HS-27A (cell line): ENCODE data around the gene ZHX3.
"Not testable (repeated sequence)": the region's sequence is repeated elsewhere in the genome, so short reads cannot be mapped to it uniquely, and the experiment has no call there.

ENCODE experiments used
- DNase-seq: peaks from one replicate; pipeline ENCODE4 v3.0.0-alpha.2; 2012; ENCODE audit warnings: low read depth, missing footprints

Gene ZHX3

DNA sequence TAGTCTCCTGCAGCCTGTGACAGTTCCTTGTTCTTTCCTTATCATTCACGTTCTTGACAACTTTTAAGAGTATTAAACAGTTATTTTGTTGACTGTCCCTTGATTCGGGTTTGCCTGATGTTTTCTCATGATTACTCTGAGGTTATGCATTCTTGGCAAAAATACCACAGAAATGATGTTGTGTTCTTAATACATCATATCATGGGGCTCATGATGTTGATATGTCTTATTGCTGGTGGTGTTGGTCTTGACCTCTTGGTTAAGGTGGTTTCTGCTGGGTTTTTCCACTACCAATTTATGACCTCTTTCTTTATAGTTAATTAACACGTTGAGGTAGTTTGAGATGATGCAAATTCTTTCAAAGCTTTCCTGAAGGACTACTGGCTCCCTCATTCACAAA, 59.1 kb downstream of the ZHX3 start:
- DNase-seq = no peak

DNA sequence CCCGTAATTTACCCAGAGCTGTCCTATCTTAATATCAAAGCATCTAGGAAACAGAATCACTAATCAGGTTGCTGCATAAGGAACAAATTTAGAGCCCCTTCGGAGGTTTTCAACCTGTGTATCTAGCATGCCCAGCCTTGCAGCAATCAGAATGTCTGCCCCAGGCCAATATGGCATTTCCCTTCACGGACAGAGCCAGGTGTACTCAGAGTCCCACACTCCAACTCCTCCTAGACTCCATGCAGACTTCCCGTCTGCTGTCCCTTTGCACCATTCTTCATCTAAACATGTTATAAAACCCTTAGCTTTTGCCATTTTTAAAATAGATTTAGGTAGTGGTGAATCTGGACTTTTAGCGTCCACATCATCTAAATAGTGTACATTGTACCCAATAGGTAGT, 61.0 kb downstream of the ZHX3 start:
- DNase-seq = no peak

DNA sequence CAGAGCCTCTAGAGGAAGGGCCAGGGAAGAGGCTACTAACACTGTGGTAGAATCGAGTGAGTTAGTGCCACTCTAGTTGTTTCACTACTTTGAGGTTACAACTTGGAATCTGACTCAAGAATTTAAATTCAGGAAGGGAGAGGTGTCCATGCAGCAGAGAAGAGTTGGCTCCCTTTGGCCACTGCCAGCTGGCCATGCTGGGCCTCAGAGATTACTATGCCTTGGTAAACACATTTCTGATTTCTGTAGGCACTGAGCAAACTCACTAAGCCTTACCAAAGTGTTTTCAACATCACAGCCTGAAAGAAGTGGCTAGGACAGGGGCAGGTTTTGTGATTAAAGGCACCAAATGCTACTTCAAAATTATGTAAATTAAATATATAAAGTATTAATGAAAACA, 61.9 kb downstream of the ZHX3 start:
- no peak for DNase-seq

- DNase-seq = peak; percentile 54
These were observed 67.9 kb downstream of the ZHX3 start for GRCh38 chr20:41249411-41250281.

DNA sequence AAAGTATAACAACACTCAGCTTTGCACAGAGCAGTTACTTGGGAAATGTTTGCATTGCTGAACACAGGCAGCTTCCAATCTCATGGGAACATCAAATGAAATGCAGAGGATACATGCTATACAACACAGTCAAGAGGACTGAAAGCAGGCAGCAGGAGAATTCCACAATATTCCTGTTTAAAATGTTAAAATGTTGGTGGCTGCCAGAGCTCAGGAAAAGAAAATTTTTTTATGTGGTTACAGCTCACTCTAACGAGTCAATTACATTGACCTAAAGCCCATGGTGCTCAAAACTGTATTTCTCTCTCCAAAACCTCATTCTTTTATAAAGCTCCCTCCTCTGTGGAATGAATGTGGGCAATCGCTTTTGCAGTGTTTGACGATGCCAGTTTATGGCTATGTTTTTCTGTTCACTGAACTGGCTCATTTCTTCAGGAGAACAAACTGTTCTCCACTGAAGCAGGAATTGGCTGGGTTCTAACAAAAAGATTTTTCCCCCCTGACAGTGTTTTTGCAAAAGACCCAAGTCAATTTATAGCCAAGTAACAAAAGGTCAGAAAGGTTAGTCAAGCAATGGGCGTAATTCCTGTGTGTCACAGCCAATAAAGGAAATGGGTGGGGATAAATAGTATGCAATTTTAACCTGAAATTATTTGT, 69.0 kb downstream of the ZHX3 start:
- DNase-seq = no peak

- no peak for DNase-seq
These were observed 69.8 kb downstream of the ZHX3 start for GRCh38 chr20:41247523-41248367.

GRCh38 chr20:41245086-41245707, 72.3 kb downstream of the ZHX3 start:
- no peak for DNase-seq

- no peak for DNase-seq
These were observed 74.7 kb downstream of the ZHX3 start for GRCh38 chr20:41242807-41243206.

DNA sequence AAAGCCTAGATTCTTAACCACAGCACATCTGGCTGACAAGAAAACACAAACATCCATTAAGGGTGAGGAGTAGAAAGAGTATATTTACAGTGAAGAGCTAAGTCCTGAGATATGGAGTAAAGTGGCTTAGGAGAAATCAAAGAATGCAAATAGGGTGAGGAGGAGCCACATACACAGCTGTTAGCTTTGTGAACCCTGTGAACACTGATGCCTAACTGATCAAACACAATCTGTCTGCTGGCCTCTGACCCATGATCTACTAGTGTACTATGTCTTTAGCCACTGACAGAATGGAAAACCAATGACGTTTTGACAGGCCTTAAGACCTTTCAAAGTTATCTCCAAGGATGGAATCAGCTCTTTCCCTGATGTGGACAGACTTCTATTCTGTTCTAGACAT, 75.2 kb downstream of the ZHX3 start:
- no peak for DNase-seq

DNA sequence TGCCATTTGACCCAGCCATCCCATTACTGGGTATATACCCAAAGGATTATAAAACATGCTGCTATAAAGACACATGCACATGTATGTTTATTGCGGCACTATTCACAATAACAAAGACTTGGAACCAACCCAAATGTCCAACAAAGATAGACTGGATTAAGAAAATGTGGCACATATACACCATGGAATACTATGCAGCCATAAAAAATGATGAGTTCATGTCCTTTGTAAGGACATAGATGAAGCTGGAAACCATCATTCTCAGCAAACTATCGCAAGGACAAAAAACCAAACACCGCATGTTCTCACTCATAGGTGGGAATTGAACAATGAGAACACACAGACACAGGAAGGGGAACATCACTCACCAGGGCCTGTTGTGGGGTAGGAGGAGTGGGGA, 80.3 kb downstream of the ZHX3 start:
- DNase-seq = not testable (repeated sequence)

DNA sequence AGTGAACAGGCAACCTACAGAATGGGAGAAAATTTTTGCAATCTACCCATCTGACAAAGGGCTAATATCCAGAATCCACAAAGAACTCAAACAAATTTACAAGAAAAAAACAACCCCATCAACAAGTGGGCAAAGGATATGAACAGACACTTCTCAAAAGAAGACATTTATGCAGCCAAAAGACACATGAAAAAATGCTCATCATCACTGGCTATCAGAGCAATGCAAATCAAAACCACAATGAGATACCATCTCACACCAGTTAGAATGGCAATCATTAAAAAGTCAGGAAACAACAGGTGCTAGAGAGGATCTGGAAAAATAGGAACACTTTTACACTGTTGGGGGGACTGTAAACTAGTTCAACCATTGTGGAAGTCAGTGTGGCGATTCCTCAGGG, 80.7 kb downstream of the ZHX3 start:
- DNase-seq = not testable (repeated sequence)

DNA sequence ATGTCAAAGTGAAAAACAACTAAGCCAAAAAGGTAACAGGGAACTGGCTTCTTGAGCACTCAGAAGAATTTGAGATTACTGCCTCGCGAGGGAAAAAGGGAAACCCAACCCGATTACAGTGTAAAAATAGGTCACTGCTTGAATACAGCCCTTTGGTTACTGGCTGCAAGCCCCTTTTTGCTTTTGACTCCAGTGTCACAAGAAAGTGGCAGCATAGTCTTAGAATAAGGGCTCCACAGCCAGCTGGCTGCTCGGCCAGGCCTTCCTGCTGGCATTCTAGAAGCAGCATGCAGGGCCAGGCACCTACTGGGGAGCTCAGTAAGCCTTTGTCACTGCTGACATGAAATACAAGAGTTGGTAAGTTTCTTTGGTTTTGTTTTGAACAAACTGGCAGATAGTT, 83.0 kb downstream of the ZHX3 start:
- no peak for DNase-seq

- DNase-seq = no peak
These were observed 83.5 kb downstream of the ZHX3 start for GRCh38 chr20:41234041-41234440.

DNA sequence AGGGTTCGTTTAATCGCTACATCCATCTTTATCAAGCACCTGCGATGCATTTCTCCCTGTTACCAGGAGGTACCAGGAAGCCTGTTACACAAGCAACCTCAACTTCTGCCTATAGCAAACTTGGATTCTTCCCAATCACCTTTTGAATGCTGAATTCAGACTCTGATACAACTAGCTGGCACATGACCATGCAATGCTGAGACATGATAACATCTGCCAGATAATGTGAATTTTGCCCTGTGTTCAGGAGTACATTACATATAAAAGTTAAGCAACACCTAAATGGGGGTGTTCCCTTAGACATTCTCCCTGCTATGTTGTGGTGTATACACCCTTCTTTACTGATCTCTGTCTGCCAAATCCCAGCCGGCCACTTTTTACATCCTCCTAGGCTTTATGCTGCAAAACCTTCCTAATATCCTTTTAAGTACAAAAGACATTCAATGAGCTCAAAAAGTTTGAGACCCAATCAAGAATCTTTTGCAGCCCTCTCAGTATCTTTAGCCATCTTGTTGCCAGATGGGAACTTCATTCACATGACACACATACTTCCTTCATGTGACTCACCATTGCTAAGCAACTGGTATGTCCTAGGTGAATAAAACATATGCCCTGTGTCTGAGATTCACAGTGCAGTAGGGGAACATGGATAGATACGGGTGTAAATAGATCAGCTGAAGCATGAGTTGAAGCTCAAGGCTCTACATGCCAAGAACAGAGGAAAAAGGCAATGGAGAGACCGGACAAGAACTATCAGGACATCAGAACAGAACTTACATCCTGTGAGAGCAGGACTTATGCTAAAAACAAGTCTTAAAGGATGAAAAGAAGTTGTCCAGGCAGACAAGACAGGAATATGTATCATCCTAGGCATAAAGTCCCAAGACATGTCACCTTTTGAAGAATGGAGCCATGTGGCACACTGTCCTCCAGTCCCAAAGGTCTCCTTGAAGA, 84.3 kb downstream of the ZHX3 start:
- DNase-seq = peak; percentile 79

DNA sequence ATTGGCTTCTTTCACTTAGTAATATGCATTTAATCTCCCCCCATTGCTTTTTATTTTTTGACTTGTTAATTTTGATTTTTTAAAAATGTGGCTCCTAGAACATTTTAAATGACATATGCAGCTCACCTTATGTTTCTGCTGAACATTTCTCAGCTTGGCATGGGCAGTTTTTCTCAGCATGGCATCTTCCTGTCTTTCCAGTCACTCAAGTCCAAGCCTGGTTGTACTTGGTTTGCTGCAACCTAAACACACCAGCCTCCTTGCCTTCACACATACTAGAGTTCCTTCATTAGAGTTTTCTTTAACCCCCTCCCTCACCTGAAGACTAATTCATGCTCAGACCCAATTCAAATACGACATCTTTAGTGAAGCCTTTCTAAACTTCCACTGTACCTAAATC, 86.4 kb downstream of the ZHX3 start:
- no peak for DNase-seq

DNA sequence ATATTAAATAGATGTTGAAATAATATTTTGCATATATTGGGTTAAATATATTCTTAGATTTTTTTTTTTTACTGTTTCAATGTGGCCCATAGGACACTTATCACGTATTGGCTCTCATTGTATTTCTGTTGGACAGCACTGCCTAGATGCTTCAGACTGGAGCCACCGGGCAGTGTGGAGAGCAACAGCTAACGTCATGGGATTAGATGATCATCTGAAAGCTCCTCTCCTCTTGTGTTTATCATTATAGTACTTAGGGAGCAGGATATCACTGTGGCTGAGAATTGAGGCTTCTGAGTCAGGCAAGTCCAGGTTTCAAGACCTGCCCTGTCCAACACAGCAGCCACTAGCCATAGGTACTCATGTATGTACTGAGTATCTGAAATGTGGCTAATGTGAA, 87.4 kb downstream of the ZHX3 start:
- DNase-seq = no peak

DNA sequence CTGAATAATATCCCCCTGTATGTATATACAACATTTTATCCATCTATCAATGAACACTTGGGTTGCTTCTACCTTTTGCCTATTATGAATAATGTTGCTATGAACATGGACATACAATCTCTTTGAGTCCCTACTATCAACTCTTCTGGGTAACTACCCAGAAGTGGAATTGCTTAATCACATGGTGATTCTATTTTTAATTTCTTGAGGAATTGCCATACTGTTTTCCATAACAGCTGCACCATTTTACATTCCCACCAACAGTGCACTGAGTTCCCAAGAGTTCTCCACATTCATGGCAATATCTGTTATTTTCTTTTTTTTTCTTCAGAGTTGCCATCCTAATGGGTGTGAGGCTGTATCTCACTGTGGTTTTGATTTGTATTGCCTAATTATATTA, 88.3 kb downstream of the ZHX3 start:
- DNase-seq = no peak

GRCh38 chr20:41228858-41229257, 88.7 kb downstream of the ZHX3 start:
- DNase-seq = no peak

DNA sequence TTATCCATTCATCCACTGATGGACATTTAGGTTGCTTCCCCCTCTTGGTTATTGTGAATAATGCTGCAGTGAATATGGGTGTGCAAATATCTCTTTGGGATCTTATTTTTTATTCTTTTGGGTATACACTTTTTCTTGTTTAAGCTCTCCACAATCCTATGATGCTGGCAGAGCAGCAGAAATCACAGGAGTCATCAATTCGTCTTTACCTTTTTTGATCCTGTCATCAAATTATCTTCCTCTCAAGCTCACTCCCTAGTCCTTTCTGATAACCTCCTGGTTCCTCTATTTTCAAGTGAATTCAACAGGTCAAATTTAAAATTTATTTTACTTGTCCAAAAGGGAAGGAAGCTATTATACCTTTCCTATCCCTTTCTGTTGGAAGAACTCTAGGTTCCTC, 91.1 kb downstream of the ZHX3 start:
- no peak for DNase-seq

- DNase-seq = no peak
These were observed 92.4 kb downstream of the ZHX3 start for GRCh38 chr20:41225091-41225490.

- no peak for DNase-seq
These were observed 93.2 kb downstream of the ZHX3 start for GRCh38 chr20:41224281-41224680.
